Endothelial cell (in vitro differentiated cells): Measurements from ENCODE around the gene MYF6. TPM values are rescaled to one million over a fixed set of nuclear protein-coding genes. Genes with fewer than 3 reads are reported as not detected.

Experiments
- DNase-seq: peaks from one replicate; pipeline ENCODE4 v3.0.0; 2021; ENCODE audit warnings: low spot score
- H3K27ac Mint-ChIP-seq: one replicate; pipeline ENCODE4 v1.8.0; 2021; ENCODE audit warnings: mixed read lengths, inconsistent platforms; ENCODE audit not compliant: unreplicated experiment
- H3K27me3 Mint-ChIP-seq: one replicate; pipeline ENCODE4 v1.8.0; 2021; ENCODE audit warnings: mild to moderate bottlenecking, moderate library complexity, mixed read lengths, inconsistent platforms; ENCODE audit not compliant: unreplicated experiment
- H3K36me3 Mint-ChIP-seq: one replicate; pipeline ENCODE4 v1.8.0; 2021; ENCODE audit warnings: mild to moderate bottlenecking, low read depth, mixed read lengths, inconsistent platforms; ENCODE audit not compliant: unreplicated experiment
- H3K4me1 Mint-ChIP-seq: one replicate; pipeline ENCODE4 v1.8.0; 2021; ENCODE audit warnings: mild to moderate bottlenecking, mixed read lengths, inconsistent platforms; ENCODE audit not compliant: unreplicated experiment
- H3K4me3 Mint-ChIP-seq: one replicate; pipeline ENCODE4 v1.8.0; 2021; ENCODE audit warnings: mild to moderate bottlenecking, mixed read lengths, inconsistent platforms; ENCODE audit not compliant: unreplicated experiment
- H3K9me3 Mint-ChIP-seq: one replicate; pipeline ENCODE4 v1.8.0; 2021; ENCODE audit warnings: mixed read lengths, inconsistent platforms; ENCODE audit not compliant: unreplicated experiment
- total RNA-seq: library from RNA; stranded (reverse); fragmentation: NEBNext Ultra II Directional; extraction: Animal tissue kit (Norgen Biotek cat#: 25700); gene quantifications from one replicate; pipeline ENCODE4 v1.2.1, GENCODE V29; 2021; ENCODE audit not compliant: unreplicated experiment
- TF ChIP-seq, protein P1 (sequence below): fragments of 200-600 bp; sonication (generic); IDR thresholded peaks from one replicate; pipeline ENCODE4 v1.5.0; 2021; ENCODE audit warnings: antibody characterized with exemption; ENCODE audit not compliant: unreplicated experiment

MYF6 gene
- total RNA-seq, 1 donor from 2014 or later, result 0.31 TPM

DNA sequence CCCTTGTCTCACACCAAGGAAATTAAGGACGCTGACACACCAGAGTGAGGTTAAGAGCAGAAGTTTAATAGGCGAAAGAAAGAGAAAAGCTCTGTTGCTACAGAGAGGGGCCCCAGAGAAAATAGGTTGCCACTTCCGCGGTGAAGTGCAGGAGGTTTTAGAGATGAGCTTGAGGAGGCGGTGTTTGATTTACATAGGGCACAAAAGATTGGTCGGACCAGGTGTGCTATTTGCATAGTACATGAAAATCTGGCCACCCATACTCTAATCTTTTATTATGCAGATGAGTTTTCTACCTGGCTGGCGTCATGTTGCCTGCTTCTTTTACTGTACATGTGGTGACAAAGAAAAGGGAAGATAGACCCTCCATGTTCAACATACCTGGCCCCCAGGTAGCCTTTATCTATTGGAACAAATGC lies 23.3 kb upstream of the MYF6 start:
- Mint-ChIP-seq H3K27ac (no peak overlapping the region), H3K4me3 (no peak overlapping the region), H3K27me3 (no peaks in the 10 kb centered on the region), H3K4me1 (peaks cover 3% of the 10 kb centered on the region), H3K9me3 (no peaks in the 10 kb centered on the region), H3K36me3 (no peaks in the 10 kb centered on the region)
- TF ChIP-seq, protein P1, sequence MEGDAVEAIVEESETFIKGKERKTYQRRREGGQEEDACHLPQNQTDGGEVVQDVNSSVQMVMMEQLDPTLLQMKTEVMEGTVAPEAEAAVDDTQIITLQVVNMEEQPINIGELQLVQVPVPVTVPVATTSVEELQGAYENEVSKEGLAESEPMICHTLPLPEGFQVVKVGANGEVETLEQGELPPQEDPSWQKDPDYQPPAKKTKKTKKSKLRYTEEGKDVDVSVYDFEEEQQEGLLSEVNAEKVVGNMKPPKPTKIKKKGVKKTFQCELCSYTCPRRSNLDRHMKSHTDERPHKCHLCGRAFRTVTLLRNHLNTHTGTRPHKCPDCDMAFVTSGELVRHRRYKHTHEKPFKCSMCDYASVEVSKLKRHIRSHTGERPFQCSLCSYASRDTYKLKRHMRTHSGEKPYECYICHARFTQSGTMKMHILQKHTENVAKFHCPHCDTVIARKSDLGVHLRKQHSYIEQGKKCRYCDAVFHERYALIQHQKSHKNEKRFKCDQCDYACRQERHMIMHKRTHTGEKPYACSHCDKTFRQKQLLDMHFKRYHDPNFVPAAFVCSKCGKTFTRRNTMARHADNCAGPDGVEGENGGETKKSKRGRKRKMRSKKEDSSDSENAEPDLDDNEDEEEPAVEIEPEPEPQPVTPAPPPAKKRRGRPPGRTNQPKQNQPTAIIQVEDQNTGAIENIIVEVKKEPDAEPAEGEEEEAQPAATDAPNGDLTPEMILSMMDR, result no peak
- DNase-seq, result no peak

DNA sequence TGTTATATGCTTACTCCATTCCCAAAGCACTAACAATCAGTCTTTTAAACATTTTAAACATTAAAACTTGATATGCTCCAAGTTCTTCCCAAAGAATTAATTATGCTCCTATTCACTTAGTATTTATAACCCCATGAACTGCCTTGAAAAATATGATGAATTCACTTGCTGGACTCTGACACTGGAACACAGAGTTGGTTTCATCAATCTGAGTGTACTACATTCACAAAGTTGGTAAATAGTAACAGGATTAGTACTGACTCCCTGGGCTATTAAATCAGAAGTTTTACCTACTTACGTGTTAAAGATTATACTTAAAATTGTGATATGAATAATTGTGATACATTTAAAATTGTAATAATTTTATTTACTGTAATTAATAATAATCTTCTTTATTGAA lies 17.3 kb upstream of the MYF6 start:
- Mint-ChIP-seq H3K9me3 (no peaks in the 10 kb centered on the region), H3K27me3 (no peaks in the 10 kb centered on the region), H3K36me3 (no peaks in the 10 kb centered on the region), H3K4me3 (no peak overlapping the region), H3K27ac (no peak overlapping the region), H3K4me1 (peaks cover 4% of the 10 kb centered on the region)
- TF ChIP-seq, protein P1, result no peak
- no peak for DNase-seq

DNA sequence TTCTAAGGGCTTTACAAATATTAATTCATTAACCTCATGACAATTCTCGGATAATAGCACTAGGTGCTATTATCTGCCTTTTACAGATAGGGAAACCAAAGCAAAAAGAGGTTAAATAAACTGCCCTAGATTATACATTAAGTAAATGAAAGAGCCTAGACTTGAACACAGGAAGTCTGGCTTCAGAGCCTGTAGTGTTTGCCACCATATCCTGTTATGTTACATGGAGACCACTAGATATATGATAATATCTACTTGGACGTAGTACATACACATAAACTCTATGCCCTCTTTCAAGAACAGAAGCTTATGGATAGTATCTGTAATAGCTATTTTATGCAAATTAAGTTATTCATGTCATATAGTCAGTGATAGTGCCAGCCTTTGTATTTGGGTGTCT lies 16.9 kb upstream of the MYF6 start:
- no peaks in the 10 kb centered on the region for H3K9me3 Mint-ChIP-seq
- no peaks in the 10 kb centered on the region for H3K36me3 Mint-ChIP-seq
- DNase-seq, result no peak
- H3K4me1 Mint-ChIP-seq, result peaks cover 4% of the 10 kb centered on the region
- H3K27me3 Mint-ChIP-seq, result no peaks in the 10 kb centered on the region
- TF ChIP-seq, protein P1, result no peak
- H3K27ac Mint-ChIP-seq, result no peak overlapping the region
- no peak overlapping the region for H3K4me3 Mint-ChIP-seq

DNA sequence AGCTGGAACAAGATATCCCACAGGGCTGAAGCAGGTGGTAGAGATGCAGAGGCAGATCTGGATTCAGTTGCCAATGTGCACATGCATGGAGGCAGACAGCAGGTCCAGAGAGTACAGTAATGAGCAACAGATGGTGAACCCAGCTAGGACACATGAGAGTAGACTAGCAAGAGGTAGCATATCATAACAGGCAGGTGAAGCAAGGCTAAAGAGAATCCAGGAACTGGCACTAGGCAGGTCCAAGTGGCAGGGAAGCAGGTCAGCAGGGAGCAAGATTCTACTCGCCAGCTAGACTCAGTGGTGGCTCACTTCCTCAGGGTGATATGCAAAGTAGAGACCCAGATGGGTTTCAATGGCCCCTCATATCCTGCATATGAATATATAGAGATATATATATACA lies 15.3 kb upstream of the MYF6 start:
- DNase-seq, result no peak
- no peaks in the 10 kb centered on the region for H3K9me3 Mint-ChIP-seq
- H3K4me1 Mint-ChIP-seq, result peaks cover 4% of the 10 kb centered on the region
- TF ChIP-seq, protein P1, result no peak
- no peak overlapping the region for H3K4me3 Mint-ChIP-seq
- no peaks in the 10 kb centered on the region for H3K27me3 Mint-ChIP-seq
- no peak overlapping the region for H3K27ac Mint-ChIP-seq
- H3K36me3 Mint-ChIP-seq, result no peaks in the 10 kb centered on the region

DNA sequence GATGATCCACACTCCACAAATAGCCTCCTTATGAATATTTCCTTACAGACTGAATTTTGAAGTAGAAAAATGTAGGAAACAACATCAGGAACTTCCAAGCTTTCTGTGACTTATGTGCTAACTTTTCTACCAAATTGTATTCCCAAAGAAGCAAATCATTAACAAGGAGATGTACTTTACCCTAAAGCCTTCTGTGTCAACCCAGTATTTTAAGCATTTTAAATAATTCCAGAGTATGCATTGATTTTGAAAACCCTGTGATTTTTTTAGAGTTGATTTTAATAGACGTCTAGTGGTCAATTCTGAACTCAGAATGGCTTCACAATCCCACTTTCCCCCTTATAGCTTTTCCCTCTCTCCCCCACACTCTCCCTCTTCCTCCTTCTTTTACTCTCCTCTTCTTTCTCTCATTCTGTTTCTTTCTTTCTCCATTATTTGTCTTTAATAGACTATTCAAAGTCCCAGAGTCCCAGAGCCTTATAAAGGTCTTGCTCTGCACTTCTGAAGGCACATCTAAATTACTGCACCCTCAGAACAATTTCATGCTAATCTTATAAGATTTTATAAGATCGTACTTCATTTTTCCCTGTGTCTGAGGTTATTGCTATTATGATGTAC lies 10.1 kb upstream of the MYF6 start:
- no peak overlapping the region for H3K27ac Mint-ChIP-seq
- peaks cover 1% of the 10 kb centered on the region for H3K27me3 Mint-ChIP-seq
- no peaks in the 10 kb centered on the region for H3K36me3 Mint-ChIP-seq
- H3K4me3 Mint-ChIP-seq, result no peak overlapping the region
- TF ChIP-seq, protein P1, result no peak
- peaks cover 9% of the 10 kb centered on the region for H3K4me1 Mint-ChIP-seq
- no peaks in the 10 kb centered on the region for H3K9me3 Mint-ChIP-seq
- no peak for DNase-seq
